Measurements from ENCODE around the gene SERPINB3.
"Not testable (repeated sequence)": the region's sequence is repeated elsewhere in the genome, so short reads cannot be mapped to it uniquely, and the experiment has no call there.

DNA sequence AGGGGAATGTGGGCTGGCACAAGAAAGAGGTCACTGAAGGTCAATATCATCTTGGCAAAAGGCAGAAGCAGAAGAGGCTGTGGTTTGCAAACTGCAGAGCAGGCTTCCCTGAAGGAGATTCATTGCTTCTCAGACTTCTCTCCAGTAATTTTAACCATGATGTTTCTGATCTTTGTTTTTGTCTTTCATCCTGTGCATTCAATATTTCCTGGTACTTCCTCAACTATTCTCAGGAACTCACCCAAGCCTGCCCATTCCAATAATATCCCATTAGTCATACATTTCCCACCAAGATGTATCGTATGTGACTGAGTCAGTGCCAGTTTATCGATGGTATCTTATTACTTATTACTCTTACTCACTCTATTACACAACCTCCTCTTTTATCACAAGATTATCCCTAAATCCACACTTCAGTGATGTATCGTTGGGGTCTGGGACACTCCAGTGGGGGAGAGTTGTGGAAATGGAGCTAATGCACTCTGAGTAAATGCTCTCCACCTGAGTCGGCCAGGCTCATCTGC lies 20.5 kb downstream of the SERPINB3 start:
- TF ChIP-seq CTCF (conservative IDR thresholded peaks at IDR 0.05; ENCODE audit: low read length); EZH2phosphoT487 (IDR thresholded peaks at IDR 0.05; ENCODE audit: borderline replicate concordance, low read depth, low read length): not testable (repeated sequence)

All from OCI-LY7 (cell line).